Hindlimb muscle (tissue), 1 donor: ENCODE results near the gene RSBN1L. TPM values are rescaled to one million over a fixed set of nuclear protein-coding genes. Genes with fewer than 3 reads are reported as not detected.
"Not testable (repeated sequence)": the region's sequence is repeated elsewhere in the genome, so short reads cannot be mapped to it uniquely, and the experiment has no call there.

ENCODE experiments used
- DNase-seq: peaks from one replicate; pipeline ENCODE4 v3.0.0-alpha.2; 2013
- polyA plus RNA-seq: library from polyadenylated mRNA; unstranded; fragments of 120-200 nt; gene quantifications from one replicate; pipeline ENCODE4 v1.2.1, GENCODE V29; 2013; ENCODE audit not compliant: insufficient read length

RSBN1L gene
- polyA plus RNA-seq = 15.5 TPM

DNA sequence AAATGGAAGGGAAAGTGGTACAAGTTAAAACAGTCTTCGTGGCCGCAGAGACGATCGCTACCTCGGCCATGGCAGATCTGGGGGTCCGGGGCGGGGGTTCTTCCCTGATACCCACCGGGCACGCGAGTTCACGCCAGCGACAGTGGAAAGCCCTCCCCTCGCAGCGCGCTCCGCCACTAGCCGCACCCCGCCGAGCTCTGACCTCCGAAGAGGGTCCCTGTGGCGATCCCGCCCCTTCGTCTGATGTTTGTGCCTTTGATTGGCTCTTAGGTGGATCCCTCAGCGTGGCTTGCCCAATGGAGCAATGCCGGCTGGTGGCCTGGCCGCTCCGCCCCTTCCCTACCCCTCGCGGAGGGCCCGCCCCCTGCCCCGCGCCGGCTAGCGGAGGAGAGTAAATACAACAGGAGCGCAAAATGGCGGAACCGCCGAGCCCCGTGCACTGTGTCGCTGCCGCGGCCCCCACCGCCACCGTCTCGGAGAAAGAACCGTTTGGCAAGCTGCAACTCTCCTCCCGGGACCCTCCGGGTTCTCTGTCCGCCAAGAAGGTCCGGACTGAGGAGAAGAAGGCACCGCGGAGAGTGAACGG, at the start of gene RSBN1L:
Gene RSBN1L, plus strand, starts transcription at position 403 of the 586 bp plus-strand sequence. Its CDS starts 11 bp downstream, at position 414.
- DNase-seq = peak; percentile 98

GRCh38 chr7:77648742-77649338, 47.4 kb upstream of the RSBN1L start:
- DNase-seq = no peak

DNA sequence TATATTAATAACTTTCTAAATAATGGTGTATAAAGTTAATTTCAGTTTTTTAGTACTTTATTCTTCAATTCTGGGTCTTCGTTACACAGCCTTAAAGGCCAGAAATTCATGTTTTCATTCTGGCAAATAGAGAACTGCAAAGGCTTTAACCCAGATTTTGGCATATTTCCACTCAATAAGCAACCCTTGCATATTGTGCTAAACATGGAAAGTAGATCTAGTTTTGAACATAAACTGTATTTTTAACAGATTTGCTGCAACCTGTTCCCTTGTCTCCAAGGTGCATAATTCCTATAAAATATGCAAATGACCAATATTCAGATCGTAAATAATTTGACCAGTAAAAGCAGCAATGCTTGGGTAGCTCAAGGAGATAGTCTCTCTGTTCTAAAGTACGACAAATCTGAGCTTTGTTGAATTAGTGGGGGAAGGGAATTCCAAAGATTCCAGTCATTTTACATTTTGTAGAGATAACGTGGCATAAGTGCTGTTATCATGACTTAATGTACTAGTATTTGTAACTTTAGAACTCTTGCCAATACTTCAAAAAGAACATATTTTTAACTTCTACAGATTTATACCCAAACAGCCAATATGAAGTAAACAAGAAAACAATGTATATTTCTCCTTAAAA, 46.4 kb upstream of the RSBN1L start:
- no peak for DNase-seq

- peak; percentile 26 for DNase-seq
Measured at GRCh38 chr7:77651575-77652162, 44.6 kb upstream of the RSBN1L start.

DNA sequence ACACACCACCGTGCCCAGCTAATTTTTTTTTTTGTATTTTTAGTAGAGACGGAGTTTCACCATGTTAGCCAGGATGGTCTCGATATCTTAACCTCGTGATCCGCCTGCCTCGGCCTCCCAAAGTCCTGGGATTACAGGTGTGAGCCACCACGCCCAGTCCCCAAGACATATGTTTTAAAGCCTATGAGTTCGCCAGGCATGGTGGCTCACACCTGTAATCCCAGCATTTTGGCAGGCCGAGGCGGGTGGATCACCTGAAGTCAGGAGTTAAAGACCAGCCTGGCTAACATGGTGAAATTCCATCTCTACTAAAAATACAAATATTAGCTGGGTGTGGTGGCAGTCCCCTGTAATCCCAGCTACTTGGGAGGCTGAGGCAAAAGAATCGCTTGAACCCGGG, 43.4 kb upstream of the RSBN1L start:
- DNase-seq = not testable (repeated sequence)

- DNase-seq = no peak
Measured at GRCh38 chr7:77653572-77653971, 42.7 kb upstream of the RSBN1L start.

- no peak for DNase-seq
Measured at GRCh38 chr7:77655356-77655755, 40.9 kb upstream of the RSBN1L start.

DNA sequence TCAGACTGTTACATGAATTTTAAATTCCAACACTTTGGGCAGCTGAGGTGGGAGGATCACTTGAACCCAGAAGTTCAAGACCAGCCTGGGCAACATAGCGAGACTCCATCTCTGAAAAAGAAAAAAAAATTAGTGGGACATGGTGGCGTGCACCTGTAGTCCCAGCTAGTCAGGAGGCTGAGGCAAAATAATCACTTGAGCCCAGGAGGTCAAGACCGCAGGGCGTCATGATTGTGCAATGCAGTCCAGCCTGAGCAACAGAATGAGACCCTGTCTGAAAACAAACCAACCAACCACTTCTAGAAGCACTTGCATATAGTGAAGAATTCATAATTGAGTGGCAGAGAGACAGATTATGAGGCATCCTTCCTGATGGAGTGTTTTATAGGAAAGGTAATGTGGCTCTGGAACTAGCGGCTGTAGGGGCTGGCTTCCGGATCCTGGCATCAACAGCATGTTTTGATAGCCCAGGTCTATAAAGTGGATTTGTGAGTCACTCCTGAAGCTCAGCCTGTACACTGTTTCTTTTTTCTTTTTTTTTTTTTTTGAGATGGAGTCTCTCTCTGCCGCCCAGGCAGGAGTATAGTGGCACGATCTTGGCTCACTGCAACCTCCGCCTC, 40.3 kb upstream of the RSBN1L start:
- DNase-seq = no peak

DNA sequence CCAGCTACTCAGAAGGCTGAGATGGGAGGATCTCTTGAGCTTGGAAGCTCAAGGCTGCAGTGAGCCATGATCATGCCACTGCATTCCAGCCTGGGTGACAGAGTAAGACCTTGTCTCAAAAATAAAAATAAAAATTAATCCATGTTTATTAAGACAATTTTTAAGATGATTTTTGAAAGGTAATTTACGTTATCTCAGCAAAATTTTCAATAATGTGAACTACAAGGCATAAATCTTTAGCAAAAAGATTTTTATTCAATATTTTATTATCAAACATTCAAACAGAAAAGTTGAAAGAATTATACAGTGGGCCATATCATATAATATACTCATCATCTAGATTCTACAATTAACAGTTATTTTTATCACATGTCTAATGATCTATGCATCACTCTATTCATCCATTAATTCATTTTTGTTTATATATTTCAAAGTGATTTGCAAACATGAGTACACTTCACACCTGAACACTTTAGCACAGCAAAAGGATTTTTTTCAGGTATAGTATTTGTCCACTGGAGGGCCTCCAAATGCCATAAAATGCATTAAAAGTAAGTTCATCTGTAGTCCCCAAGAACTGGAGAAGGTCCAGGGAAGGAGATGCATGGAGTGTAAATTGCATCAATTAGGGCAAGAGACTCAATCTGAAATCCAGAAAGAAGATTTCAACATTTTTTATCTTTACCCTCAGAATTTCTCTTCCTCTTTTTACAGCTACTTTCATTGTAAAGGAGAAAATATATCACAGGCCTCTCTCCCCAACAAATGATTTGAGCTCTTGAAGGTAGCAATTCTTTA, 38.6 kb upstream of the RSBN1L start:
- DNase-seq = peak; percentile 48

GRCh38 chr7:77658928-77659327, 37.3 kb upstream of the RSBN1L start:
- no peak for DNase-seq

DNA sequence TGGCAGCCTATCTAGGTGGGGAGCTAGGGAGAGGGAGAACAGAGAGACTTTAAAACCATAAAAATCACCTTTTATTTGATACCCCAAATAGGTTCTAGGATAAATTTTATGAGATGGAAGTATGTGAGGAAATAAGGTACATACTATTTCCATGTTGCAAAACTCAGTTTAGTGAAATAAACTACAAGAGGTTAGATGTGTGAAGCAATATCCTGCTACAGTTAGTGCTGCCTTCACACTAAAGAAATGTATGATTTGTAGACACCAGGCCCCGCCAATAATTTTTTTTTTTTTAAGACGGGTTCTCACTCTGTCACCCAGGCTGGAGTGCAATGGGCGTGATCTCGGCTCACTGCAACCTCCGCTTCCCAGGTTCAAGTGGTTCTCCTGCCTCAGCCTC, 34.4 kb upstream of the RSBN1L start:
- DNase-seq = no peak

DNA sequence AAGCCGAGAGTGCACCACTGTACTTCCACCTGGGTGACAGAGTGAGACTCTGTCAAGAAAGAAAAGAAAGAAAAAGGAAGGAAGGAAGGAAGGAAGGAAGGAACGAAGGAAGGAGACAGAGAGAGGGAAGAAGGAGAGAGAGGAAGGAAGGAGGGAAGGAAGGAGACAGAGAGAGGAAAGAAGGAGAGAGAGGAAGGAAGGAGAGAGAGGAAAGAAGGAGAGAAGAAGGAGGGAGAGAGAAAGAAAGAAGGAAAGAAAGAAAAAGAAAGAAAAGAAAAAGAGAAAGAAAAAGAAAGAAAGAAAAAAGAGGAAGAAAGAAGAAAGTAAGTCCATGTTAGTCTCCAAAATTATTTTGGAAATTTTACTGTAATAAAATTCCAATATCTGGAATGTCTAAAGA, 33.4 kb upstream of the RSBN1L start:
- DNase-seq = no peak

DNA sequence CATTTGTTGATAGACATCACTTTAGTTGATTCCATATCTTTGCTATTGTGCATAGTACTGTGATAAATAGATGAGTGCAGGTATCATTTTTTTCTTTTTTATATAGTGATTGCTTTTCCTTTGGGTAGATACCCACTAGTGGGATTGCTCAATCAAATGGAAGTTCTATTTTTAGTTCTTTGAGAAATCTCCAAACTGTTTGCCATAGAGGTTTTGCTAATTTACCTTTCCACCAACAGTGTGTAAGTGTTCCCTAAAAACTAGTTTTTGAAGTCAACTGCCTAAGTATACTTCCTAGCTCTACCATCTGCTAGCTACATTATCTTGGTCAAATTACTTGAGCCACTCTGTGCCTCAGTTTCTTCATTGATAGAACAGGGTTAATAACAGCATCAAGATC, 31.5 kb upstream of the RSBN1L start:
- no peak for DNase-seq

- DNase-seq = no peak
Measured at GRCh38 chr7:77665161-77665560, 31.1 kb upstream of the RSBN1L start.

GRCh38 chr7:77667459-77668086, 28.7 kb upstream of the RSBN1L start:
- peak; percentile 17 for DNase-seq

- no peak for DNase-seq
Measured at GRCh38 chr7:77674878-77675277, 21.4 kb upstream of the RSBN1L start.

DNA sequence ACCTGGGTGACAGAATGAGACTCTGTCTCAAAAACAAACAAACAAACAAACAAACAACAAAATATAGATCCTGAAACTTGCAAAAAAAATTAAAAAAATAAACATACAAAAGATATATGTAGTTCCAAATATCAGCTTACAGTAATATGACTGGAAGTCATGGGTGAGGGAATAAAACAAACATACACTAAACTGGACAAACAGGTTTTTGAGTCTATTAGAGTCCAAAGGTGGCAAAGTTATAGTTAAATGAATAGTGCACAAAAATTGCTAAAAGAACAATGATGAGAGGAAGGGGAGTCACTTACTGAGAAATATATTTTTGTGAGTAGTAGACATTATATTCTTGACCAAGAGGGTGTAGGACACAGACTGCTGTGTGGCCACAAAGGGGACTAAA, 16.7 kb upstream of the RSBN1L start:
- no peak for DNase-seq

DNA sequence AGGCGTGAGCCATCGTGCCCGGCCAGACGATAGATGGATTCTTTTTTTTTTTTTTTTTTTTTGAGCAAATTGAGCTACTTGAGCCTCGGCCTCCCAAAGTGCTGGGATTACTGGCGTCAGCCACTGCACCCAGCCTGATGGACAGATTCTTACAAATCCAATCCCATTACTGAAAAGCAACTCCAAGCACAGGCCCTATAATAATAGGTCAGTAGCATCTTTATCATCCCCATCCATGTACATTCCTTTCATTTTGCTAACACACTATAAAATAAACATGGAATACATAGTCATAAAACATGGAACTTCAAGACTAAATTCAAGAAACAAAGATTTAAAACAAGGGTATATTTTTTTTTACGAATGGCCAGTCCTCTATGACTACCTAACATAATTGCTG, 16.0 kb upstream of the RSBN1L start:
- DNase-seq = no peak

DNA sequence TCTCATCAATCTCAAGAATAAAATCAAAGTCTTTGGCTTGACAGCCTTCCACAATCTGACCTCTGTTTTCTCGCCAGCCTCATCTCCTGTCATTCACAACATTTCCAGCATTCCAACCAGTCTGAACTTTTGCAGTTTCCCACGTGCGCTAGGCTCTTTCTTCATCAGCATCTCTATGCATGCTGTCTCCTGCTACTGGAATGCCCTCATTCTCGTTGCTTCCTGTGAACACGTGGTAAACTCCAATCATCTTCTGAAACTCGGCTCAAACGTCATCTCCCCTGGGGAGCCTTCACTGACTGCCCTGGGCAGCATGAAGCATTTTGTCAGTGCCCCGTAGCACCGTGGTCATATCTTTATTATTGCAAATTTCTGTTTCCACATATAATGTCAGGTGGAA, 12.2 kb upstream of the RSBN1L start:
- DNase-seq = no peak

GRCh38 chr7:77685233-77685632, 11.0 kb upstream of the RSBN1L start:
- DNase-seq = no peak

GRCh38 chr7:77687100-77687746, 9.0 kb upstream of the RSBN1L start:
- no peak for DNase-seq

DNA sequence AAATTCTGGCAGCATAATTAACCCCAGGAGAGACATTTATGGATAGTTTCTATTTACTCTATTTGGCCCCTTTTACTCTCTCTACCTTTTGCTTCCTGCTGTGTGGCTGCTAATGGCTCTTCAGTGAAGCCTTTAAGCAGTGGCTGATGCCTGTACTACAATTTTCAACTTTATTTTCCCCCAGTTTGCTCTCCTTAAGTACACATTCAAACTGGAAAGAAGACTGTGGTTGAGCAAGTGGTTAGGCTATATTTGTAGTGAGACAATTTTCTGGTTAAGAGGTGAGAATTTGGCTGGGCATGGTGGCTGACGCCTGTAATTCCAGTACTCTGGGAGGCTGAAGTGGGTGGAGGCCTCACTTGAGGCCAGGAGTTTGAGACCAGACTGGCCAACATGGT, 8.5 kb upstream of the RSBN1L start:
- DNase-seq = no peak
